HPDE6-E6E7 (cell line): ENCODE results near the gene HOXA1.

Experiments
- DNase-seq: peaks from one replicate; pipeline ENCODE4 v3.0.0; 2011; ENCODE audit warnings: missing footprints; ENCODE audit errors: extremely low spot score

The HOXA1 gene

GRCh38 chr7:27095897-27096767, at the start of gene HOXA1:
HOXA1 (minus strand) TSS chr7:27096000; CDS start chr7:27095912, 88 bp downstream.
- DNase-seq = peak; percentile 88

- no peak for DNase-seq
Observed at GRCh38 chr7:27145165-27145913, 49.5 kb upstream of the HOXA1 start.

DNA sequence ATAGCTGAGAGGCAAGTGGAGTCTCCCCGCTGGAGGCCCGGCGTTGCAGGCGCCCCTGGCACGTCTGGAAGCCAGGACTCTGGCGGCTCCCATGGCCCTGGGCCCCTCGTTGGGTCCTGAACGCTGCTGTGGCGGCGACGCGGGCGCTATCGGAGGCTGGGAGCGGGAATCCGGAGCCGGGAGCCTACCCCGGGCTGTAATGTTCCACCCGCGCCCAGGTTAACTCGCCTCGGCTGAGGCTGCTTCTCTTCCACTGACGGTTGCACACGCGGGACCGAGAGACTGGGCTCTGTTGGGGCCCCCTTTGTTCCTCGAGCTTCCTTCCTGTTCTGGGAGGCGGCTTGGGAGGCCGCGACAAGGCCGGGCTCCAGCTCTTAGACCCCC, 49.0 kb upstream of the HOXA1 start:
- DNase-seq = no peak

GRCh38 chr7:27143950-27144780, 48.4 kb upstream of the HOXA1 start:
- no peak for DNase-seq

- peak; percentile 92 for DNase-seq
Observed at GRCh38 chr7:27143023-27143949, 47.5 kb upstream of the HOXA1 start, which contains the start of gene HOXA5. HOXA5 (minus strand) TSS chr7:27143681; CDS start chr7:27143607, 74 bp downstream.

DNA sequence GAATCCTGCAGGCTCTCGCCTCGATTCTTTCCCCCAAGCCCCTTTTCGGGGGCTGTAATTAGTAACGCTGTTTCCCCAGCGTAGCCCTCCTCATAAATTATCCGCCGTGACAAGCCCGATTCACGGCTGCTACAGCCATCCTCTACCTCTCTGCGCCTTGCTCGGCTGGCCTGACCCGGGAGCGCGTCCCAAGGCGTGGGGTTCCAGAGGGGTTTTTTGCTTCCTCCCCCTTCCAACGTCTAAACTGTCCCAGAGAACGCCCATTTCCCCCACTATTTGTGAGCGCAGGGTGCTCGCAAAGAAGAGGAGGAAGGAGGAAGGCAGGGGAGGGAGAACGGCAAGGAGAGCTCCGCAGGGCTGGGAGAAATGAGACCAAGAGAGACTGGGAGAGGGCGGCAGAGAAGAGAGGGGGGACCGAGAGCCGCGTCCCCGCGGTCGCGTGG, 46.8 kb upstream of the HOXA1 start:
- DNase-seq = no peak

DNA sequence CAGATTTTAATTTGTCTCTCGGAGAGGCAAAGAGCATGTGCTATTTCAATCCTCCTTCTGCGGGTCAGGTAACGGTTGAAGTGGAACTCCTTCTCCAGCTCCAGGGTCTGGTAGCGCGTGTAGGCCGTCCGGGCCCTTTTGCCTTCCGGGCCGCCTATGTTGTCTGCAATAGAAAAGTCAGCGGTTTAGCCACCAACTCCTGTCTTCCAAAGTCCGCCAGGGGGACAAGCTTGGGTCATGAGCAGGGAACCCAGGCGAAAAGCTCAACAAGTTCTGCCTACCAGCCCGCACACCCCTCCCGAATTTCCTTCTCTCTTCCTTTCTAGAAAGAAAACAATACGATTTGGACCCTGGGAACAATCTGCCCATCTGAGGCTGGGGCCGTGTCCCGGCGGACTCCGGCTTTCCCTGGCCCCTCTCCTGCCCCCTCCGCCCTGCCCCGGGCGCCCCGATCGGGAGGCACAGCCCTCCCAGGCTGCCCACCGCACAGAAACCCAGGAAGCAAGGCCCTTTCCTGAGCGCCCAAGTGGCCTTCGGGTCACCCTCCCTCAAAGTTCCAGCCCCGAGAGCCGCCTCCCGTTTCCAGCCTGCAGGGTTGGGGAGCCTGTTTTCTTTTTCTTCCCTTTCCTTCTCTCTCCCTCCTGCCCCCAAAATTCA, 46.3 kb upstream of the HOXA1 start:
- DNase-seq = no peak

DNA sequence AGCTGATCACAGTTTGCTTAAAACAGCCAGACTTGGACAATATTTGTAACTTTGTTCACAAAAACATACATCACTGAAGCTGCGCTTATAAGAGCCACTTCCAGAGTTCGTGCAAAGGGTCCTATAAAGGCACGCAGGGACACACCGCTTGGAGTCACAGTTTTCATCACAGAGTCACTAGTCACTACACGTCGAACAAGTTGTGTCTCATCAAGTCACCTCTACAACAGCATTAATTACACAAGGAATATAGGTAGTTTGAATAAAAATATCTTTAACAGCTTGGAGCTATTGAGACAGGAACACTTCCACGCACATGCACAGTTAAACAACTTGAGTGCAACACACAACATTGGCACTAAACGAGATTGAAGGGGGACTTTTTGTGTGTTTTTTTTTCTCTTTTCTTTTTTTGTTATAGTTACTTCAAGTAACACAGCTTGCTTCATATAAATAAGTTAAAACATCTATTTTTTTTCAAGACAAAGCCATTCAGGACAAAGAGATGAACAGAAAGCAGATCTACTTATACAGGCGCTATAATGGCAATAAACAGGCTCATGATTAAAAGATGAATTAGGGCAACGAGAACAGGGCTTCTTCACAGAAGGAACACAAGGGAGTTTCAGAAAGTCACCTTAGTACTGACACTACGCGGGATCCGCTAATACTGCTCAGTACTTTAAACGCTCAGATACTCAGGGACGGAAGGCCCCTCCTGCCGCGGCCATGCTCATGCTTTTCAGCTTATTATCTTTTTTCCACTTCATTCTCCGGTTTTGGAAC, 45.5 kb upstream of the HOXA1 start:
- no peak for DNase-seq

DNA sequence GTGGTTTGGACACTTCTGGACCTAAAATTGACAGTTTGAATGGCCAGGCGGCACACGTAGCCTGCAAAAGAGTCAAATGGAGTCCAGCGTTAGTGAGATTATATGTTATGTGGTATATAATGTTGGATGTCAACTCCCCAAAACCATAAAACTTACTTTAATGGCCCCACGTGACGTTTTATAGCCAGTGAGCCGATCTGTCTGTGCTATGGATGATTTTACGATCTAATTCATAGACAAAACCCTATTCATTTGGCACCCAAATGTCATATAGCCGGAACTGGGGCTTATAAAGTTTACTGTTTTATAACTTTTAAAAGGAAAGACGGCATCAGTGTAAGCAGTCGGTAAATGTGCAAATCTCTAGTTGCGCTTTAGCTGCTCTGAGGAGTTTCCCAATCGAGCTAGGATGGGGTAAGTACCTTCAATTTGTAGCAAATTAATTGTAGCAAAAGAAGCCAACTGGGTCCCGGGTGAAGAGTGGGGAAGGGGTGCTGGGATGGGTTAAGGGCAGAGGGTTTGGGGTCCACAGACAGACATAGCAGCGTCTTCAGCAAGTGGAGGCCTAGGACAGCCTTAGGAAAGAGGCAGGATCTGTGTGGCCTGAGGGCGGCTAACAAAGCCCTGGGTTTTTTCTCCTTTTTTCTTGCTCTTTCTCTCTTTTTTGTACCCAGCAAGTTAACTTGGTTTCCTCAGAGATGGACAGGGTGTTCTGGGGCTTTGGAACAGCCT, 44.5 kb upstream of the HOXA1 start:
- no peak for DNase-seq

- DNase-seq = no peak
Observed at GRCh38 chr7:27139334-27140125, 43.7 kb upstream of the HOXA1 start.

DNA sequence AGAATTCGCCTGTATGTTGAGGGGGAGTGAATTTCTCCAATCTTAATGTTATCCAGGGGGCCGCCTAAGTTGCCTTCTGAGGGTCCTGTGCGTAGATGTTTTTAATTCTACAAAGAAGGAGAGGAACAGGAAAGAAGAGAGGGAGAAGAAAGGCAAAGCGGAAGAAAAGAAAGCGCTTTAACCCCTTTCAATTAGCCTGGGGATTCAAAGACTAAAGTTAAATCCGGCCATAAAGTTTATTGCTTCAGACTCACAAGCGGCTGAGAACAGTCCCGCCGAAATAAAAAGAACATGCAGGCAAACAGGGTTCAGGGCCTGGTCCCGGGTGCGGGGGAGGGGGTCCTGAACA, 43.2 kb upstream of the HOXA1 start:
- DNase-seq = no peak

- no peak for DNase-seq
Observed at GRCh38 chr7:27138472-27138871, 42.7 kb upstream of the HOXA1 start.

- no peak for DNase-seq
Observed at GRCh38 chr7:27137640-27138315, 42.0 kb upstream of the HOXA1 start.

DNA sequence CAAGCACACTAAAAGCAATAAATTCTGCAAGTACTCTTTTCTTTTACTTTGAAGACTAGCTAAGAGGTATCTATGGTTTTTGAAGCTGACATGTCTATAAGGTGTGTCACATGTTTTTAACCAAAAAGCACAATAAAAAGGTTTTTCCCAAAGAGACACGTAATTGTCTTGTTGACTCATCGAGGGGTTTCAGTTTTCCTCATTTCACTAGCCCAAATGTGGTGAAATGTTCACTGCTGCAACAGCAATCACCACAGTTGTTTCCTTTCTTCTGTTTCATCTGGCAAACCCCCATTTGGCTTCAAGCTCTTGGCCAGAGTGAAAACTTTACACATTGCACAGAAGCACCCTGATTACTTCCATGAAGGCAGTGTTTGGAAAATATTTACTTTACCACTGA, 38.6 kb upstream of the HOXA1 start:
- DNase-seq = no peak

- DNase-seq = no peak
Observed at GRCh38 chr7:27133409-27134231, 37.8 kb upstream of the HOXA1 start.

DNA sequence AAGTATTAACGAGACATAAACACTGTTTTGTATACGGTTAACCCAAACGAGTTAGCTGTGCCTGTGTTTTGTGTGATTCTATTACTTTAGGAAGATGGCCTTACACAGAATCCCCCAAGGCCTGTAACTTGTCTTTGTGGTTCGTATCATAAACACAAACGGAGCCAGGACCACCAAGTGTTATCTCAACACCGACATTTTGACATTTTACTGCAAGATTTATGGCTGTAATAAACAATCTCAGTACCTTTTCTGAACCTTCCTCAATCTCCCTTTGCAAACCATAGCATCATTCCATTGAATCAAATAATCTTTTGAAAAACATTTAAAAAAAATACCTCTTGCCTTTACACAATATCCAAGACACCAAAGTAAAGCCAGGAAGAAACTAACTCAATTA, 37.2 kb upstream of the HOXA1 start:
- no peak for DNase-seq

- DNase-seq = no peak
Observed at GRCh38 chr7:27132214-27132613, 36.4 kb upstream of the HOXA1 start.
